Middle frontal gyrus (tissue), 1 donor: ENCODE measurements around the gene HYCC2.
"Not testable (repeated sequence)": the region's sequence is repeated elsewhere in the genome, so short reads cannot be mapped to it uniquely, and the experiment has no call there.

ENCODE experiments used
- DNase-seq: peaks from one replicate; pipeline ENCODE4 v3.0.0-alpha.2; 2015; ENCODE audit warnings: low spot score; ENCODE audit errors: extremely low spot score

The HYCC2 gene

DNA sequence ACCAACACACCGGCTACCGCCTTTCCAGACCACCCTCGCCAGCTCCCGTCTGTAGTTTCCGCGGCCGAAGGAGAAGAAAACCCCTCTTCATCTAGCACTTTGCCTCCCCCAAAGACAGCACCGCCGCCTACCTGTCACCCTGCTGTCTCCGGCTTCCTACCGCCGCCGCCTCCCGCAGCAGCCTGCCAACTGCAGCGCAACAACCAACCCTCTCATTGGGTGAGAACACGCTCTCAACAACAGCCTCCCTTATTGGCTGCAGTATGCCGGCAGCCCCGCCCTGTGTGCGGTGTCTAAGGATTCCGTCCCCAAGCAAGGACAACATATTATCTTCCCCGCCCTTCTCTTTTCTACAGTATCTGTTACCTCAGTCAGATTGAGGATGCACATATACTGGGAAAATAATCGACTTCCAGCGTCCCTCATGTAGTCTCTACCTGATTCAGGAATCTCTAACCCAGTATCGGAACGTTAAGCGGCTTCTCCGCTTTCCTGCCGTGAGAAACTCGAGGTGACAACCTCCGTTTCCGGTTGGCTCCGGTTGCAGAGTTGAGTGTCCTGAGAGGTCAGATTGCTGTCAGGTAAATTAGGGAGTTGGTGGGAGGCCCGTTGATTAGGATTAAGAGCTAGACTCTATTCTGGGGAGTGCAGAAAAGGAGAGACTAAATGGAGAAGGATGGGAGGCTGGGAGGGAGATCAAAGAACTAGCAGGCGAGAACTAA is at the start of gene HYCC2, which contains the start of gene NDUFB3:
HYCC2 (minus strand) TSS at position 193 of the 722 bp plus-strand sequence. CDS start 47,662 bp downstream, outside the sequence.
NDUFB3 (plus strand) TSS at position 523 of the 722 bp plus-strand sequence. CDS start 6,882 bp downstream, outside the sequence.
- peak; percentile 78 for DNase-seq

DNA sequence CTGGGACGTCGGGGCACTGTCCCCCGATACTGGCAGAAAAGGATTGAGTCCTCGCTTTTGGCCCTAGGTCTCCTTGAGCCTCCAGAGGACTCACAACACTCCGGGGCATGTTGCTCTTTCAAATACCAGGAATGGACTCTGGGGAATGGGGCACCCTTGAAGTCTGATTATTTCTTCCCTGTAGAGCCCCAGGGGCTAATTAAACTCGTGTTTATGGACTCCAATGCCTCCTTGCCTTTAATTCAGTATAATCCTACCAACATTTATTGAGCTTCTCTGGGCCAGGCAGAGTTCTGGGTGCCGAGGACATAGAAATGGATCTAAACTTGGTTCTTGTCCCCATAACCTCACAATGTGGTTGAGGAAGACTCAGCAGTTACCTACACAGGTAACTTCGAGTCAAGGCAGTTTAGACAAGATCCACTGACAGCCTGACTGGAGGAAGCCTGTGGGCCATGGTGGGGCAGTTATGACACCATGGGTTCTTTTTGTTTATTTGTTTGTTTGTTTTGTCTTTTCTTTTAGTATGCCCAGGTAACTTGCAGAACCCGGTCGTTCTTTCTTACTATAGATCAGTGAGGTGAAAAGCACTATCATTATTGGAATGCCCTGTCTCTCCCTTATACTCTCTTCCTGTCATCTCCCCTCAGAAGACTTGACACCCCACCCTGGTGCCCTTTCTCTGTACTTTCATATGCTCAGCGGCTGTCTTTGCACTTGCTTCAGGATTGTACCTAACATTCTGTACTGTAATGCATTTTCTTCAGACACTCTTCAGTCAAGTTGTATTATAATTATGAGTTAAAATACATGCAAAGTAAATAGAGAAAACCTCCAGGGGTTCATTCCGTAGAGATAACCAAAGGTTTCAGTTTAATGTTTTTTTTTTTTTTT is 47.7 kb upstream of the HYCC2 start:
- DNase-seq, result no peak

DNA sequence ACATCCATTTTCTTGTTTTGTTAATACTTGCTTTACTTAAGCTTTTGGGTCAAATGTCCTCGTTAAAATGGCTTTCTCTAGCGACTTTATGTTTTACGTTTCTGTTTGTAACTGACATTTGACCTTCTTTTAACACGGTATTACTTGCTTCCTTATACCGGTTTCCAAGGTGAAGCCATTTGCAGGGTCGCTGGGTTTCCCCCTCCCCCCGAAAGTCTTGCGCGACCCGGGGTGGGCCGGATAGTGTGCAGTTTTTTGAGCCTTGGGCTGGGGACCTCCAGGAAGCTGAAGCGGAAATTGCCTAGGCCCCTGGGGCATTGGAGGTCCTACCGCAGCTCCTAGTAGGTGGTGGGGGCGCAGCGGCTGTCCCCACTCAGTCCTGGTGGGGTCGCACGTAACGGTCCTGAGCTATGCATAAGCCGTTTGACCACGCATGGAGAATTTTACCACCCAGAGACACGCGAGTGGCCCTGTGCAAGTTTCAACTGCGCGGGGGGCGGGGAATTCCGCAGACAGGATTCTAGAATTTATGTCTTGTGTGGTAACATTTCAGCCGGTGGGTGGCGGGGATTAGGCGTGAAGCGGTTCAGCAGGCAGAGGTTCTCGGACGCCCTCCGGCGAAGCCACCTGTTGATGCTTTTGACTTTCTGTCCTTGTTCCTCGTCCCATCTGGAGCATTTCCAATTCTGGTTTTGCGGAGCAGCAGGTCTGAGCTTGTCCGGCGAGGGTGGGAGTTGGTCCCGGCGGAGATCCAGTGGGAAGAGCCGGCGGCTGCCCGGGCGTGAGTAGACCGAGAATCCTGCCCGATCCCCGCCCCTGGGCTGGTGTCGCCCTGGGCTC is 46.9 kb upstream of the HYCC2 start:
- peak; percentile 58 for DNase-seq

DNA sequence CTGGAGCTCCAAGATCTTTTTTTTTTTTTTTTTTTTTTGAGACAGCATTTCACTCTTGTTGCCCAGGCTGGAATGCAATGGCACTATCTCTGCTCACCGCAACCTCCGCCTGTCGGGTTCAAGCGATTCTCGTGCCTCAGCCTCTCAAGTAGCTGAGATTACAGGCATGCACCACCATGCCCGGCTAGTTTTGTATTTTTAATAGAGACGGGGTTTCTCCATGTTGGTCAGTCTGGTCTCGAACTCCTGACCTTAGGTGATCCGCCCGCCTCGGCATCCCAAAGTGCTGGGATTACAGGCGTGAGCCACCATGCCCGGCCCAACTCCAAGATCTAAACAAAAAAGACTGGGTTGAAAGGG is 46.2 kb upstream of the HYCC2 start:
- not testable (repeated sequence) for DNase-seq

DNA sequence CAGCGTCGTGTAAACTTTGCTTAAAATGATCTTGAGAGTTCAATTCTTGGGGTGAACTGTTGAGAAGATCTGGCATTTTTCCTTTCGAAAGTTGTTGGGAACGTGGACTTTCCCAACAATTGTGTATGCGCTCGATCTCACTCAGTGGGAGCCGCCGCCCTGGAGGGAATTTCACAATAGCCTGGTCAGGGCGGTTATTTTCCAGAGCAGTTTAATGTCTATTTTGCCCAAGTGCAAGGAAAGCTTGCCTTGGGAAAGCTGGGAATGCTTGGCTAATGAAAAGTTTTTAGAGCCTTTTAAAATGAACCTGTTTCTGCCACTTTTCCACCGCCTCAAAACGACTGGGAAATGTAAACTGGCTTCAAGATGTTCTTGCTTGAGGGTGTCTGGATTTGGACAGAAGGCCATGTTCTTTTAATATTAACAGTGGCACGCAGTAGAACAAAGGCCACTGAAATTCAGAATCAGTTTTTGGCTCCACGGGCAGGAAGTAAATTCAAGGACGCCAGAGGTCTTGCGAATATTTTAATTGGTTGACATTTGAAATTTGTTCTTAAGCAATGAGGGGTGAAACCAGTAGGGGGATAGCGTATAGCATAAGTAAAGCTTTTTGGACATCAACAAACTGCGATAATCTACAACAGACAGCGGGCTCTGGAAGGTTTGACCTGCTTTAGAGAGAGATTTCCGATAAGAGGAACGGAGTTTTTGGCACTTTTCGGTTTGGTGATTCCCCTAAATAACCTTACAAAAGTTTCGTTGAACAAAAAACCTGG is 45.7 kb upstream of the HYCC2 start:
- no peak for DNase-seq

DNA sequence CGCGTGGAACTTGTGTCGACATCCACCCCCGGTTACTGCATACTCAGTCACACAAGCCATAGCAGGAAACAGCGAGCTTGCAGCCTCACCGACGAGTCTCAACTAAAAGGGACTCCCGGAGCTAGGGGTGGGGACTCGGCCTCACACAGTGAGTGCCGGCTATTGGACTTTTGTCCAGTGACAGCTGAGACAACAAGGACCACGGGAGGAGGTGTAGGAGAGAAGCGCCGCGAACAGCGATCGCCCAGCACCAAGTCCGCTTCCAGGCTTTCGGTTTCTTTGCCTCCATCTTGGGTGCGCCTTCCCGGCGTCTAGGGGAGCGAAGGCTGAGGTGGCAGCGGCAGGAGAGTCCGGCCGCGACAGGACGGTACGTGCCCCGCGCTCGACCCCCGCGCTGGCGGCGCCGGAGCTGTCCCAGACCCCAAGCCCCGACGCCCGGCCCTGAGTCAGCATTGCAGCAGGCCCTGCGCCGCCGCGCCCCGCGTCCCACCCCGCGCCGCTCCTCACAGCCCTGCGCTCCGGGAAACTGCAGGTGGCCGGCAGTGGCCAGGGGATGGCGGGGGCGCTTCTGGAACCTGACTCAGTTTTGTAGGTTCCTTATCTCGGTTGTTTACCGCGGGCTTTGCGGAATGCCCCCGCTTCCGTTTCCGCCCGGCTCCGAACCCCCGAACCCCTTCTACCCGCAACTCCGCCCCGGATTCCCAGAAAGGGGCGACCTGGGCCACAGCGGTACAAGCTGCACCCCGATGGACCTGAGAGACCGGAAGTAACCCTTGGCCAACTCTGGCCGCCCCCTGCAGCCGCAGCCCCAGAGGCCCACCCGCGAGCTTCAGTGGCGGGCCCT is 44.9 kb upstream of the HYCC2 start, which contains the start of gene CFLAR:
CFLAR (plus strand) TSS at position 50 of the 844 bp plus-strand sequence. CDS start 13,702 bp downstream, outside the sequence.
- DNase-seq, result no peak

DNA sequence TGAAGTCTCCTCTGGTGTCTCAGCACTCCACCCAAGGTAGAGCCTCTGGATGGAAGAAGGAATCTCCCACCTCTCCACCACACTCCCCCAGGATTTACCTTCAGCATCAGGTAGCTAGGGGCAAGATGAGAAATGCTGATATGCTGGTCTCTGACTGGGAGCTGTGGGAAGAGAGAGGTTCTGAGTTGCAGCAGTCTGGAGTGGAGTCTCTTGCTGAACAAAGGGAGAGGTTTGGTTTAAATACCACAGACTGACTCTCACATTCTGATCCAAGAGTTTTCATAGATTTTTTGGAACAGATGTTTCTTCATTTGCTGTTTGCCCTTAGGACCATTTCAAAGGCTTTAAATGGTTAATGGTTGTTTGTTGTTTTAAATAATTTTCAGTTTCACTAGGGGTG is 43.4 kb upstream of the HYCC2 start:
- no peak for DNase-seq

DNA sequence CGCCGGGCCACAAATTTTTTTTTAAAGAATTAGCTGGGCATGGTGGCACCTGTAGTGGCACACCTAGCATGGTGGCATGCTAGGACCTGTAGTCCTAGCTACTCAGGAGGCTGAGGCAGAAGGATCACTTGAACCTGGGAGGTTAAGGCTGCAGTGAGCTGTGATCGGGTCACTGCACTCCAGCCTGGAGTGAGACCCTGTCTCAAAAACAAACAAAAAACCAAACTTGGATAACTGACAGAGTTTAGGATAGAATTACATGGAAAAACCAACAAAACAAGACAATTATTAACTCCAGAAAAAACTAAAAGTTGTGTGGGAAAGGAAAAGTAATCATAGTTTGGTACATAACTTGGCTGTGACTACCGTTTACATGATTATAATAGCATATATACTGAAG is 42.9 kb upstream of the HYCC2 start:
- DNase-seq, result no peak

DNA sequence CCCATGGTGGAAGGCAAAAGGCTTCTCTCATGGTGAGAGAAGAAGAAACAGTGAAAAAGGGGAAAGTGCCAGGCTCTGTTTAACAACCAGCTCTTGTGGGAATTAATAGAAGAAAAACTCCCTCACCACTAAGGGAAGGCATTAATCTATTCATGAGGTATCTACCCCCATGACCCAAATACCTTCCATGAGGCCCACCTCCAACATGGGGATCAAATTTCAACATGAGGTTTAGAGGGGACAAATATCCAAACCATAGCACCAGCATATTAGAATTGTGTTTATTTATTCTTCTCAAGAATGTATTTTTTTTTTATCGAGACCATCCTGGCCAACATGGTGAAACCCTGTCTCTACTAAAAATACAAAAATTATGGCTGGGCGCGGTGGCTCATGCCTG is 39.6 kb upstream of the HYCC2 start:
- no peak for DNase-seq

DNA sequence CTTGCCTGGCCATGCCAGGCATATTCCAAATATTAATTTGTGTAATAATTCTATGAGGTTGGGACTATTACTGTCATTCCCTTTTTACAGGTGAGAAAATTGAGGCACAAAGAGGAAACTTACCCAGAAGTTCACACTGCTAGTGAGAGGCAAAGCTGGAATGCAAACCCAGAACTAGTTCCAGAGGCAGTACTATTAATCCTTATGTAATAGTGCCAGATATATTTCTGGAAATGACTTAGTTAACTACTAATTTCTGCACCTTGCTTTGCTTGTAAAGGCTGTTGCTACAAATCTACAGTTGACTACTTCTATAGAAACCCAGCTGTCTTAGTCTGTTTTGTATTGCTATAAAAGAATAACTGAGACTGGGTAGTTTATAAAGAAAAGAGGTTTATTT is 39.1 kb upstream of the HYCC2 start:
- no peak for DNase-seq

DNA sequence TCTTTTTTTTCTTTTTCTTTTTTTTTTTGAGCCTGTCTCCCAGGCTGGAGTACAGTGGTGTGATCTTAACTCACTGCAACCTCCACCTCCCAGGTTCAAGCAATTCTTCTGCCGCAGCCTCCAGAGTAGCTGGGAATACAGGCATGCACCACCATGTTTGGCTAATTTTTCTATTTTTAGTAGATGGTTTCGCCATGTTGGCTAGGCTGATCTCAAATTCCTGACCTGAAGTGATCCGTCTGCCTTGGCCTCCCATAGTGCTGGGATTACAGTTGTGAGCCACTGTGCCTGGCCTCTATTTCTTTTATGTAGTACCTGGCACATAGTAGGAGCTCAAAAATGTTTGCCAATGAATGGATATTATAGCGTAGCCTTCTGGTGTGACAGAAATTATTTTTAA is 37.7 kb upstream of the HYCC2 start:
- no peak for DNase-seq

DNA sequence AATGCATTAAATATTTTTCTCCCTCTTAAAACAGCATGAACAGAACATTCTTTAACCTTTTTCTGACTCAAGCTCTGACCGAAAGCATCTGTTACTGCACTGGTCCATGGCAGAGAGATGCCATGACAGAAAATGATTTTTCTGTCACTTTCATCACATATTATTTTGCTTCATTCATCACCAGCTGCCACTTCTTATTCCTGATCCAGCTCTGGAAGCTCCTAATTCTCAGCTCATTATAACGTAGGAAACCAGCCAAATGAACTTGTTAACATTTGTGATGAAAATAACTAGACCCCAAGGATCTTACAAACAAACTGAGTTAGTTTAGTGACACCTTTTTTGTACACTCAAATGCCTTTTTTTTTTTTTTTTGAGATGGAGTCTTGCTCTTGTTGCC is 36.9 kb upstream of the HYCC2 start:
- no peak for DNase-seq

DNA sequence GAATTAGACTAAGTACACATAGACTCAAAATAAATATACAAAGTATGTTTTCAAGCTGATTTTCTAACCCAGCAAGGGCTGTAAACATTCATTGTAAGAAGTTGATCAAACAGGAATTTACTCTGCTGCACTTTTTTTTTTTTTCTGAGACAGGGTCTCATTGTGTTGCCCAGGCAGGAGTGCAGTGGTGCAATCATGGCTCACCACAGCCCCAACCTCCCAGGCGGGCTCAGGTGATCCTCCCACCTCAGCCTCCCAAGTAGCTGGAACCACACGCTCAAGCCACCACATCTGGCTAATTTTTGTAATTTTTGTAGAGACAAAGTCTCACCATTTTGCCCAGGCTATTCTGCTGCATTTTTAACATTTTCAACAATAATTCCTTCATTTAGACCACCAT is 36.2 kb upstream of the HYCC2 start:
- DNase-seq, result no peak

DNA sequence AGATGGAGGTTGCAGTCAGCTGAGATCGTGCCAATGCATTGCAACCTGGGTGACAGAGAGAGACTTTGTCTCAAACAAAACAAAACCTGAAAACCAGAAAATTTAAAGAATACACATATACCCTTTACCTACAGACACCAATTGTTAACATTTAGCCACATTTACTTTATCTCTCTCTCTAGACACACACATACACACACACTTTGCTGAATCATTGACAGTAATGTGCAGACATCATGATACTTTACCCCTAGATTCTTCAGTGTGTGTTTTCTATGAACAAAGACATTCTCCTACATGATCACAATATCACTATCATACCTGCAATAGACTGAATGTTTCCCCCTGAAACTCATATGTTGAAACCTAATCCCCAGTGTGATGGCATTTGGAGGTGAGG is 34.3 kb upstream of the HYCC2 start:
- DNase-seq, result no peak

DNA sequence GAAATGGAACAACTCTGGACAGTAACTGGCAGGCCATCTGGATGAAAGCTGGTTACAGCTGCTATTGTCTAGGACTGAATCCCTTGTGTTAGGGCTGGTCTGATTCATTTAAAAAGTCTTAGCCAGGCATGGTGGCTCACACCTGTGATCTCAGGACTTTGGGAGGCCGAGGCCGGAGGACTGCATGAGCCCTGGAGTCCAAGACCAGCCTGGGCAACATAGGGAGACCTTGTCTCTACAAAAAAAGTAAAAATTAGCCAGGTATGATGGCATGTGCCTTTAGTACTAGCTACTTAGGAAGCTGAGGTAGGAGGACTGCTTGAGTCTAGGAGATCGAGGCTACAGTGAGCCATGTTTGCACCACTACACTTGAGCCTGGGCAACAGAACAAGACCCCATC is 29.0 kb upstream of the HYCC2 start:
- no peak for DNase-seq

DNA sequence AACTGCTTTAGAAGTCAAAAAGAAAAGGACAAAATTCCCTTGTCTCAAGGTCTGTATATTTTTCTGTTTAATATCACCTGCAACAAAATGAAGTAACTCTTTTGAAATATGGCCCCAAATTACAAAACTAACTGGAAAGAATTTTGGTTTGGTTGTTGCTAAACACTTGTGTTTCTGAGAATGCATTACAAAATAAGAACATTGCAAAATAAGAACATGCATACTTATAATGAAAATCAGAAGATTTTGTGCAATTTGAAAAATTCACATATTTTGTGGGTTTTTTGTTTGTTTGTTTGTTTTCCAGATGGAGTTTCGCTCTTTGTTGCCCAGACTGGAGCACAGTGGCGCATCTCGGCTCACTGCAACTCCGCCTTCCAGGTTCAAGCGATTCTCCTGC is 22.1 kb upstream of the HYCC2 start:
- DNase-seq, result no peak

DNA sequence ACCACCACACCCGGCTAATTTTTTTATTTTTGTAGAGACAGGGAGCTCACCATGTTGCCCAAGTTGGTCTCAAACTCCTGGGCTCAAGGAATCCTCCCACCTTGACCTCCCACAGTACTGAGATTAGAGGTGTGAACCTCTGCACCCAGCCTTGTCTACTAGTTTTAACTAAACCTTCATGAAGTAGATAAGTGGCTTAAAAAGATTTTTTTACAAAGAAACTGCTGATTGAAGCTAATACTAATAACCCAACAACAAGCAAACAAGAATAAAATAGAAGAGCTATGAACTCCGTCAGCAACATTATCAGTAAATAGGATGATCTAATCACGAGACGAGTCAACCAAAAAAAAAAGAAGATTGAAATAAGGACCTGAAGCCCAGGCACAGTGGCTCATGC is 19.1 kb upstream of the HYCC2 start:
- DNase-seq, result no peak

DNA sequence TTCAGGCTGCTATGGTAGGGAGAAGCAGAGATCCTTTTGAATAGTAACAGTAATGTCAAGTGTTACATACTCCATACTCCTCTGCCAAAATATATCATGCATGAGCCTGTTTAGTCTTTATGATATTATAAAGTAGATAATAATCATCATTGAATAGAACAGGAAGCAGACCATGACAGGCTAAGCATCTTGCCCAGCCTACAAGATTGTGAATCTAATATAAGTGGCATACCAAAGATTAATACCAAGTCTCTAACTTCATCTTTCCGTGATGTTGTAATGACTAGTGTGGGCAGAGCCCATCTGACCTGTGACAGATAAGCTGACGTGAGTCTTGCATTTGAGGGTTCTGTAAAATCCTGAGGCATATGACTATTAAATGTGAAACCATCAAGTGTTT is 13.4 kb upstream of the HYCC2 start:
- no peak for DNase-seq

DNA sequence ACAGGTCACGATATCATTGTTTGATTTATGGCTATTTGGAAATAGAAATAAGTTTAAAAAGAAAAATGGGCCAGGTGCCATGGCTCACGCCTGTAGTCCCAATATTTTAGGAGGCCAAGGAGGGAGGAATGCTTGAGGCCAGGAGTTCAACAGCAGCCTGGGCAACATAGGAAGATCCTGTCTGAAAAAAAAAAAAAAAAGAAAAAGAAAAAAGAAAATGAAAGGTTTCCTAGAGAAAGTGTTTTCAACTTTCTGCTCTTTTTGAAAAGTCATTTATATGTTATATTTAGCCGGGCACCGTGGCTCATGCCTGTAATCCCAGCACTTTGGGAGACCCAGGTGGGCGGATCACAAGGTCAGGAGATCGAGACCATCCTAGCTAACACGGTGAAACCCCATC is 3.5 kb upstream of the HYCC2 start:
- no peak for DNase-seq

DNA sequence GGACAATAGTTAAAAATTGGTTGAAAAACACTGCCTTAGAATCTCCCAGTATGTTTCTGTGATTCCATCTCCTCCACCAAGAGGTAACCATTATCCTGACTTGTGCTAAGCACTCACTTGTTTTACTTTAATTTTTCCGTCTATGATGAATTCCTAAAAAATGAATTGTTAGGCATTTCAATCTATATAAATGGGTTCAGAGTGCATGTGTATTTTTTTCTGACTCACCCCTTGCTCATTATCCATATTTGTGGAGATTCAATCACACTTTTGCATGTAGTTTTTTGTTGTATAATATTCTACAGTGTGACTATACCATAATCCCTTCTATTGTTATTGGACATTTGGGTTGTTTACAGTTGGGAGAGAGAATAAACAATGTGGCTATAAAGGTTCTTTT is 1.6 kb upstream of the HYCC2 start:
- no peak for DNase-seq
